Neural crest cell (in vitro differentiated cells): ENCODE results near the gene SLC52A3. TPM values are rescaled to one million over a fixed set of nuclear protein-coding genes. Genes with fewer than 3 reads are reported as not detected.
A peak's percentile ranks its signal among the peaks of the same experiment; 100 is the strongest.

Experiments
- DNase-seq: peaks from one replicate; pipeline ENCODE4 v3.0.0; 2021; ENCODE audit warnings: low read depth, mixed read lengths, low spot score
- H3K27ac Mint-ChIP-seq: one replicate; pipeline ENCODE4 v1.8.0; 2021; ENCODE audit warnings: mild to moderate bottlenecking, mixed read lengths; ENCODE audit not compliant: unreplicated experiment
- H3K27me3 Mint-ChIP-seq: 2 replicates; pipeline ENCODE4 v1.8.0; 2021; ENCODE audit warnings: low read depth, mild to moderate bottlenecking, mixed read lengths
- H3K36me3 Mint-ChIP-seq: 2 replicates; pipeline ENCODE4 v1.8.0; 2021; ENCODE audit warnings: low read depth, mild to moderate bottlenecking, mixed read lengths
- H3K4me1 Mint-ChIP-seq: 2 replicates; pipeline ENCODE4 v1.8.0; 2021; ENCODE audit warnings: mixed read lengths
- H3K4me3 Mint-ChIP-seq: one replicate; pipeline ENCODE4 v1.8.0; 2021; ENCODE audit warnings: mild to moderate bottlenecking, mixed read lengths
- H3K9me3 Mint-ChIP-seq: 2 replicates; pipeline ENCODE4 v1.8.0; 2021; ENCODE audit warnings: mixed read lengths
- total RNA-seq: library from RNA; stranded (reverse); gene quantifications from 2 replicates; pipeline ENCODE4 v1.2.1, GENCODE V29; 2021
- TF ChIP-seq, protein P1 (sequence below): fragments of 200-600 bp; sonication (generic); conservative IDR thresholded peaks from 2 replicates; pipeline ENCODE4 v1.5.0; 2021; ENCODE audit warnings: antibody characterized with exemption, mild to moderate bottlenecking

SLC52A3 gene
- total RNA-seq, 1 donor from 2014 or later: not detected

DNA sequence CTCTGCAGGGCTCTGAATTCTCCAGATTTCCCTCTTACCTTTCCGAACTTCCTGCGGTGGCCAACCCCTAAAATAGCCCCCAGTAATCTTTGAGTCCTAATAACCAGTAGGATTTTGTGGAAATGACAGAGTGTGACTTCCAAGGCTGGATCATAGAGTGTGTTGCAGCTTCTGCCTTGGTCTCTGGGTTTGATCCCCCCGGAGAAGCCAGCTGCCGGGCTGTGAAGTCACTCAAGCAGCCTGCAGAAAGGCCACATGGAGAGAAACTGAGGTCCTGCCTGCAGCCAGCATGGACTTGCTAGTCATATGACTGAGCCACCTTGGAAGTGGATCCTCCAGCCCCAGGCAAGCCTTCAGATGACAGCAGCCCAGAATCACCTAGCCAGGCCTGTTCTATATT is 46.4 kb downstream of the SLC52A3 start:
- H3K36me3 Mint-ChIP-seq: no peaks in the 10 kb centered on the region
- H3K4me3 Mint-ChIP-seq: no peak overlapping the region
- H3K4me1 Mint-ChIP-seq: peaks cover 7% of the 10 kb centered on the region
- no peak for DNase-seq
- peaks cover 72% of the 10 kb centered on the region for H3K27me3 Mint-ChIP-seq
- no peaks in the 10 kb centered on the region for H3K9me3 Mint-ChIP-seq
- TF ChIP-seq, protein P1, sequence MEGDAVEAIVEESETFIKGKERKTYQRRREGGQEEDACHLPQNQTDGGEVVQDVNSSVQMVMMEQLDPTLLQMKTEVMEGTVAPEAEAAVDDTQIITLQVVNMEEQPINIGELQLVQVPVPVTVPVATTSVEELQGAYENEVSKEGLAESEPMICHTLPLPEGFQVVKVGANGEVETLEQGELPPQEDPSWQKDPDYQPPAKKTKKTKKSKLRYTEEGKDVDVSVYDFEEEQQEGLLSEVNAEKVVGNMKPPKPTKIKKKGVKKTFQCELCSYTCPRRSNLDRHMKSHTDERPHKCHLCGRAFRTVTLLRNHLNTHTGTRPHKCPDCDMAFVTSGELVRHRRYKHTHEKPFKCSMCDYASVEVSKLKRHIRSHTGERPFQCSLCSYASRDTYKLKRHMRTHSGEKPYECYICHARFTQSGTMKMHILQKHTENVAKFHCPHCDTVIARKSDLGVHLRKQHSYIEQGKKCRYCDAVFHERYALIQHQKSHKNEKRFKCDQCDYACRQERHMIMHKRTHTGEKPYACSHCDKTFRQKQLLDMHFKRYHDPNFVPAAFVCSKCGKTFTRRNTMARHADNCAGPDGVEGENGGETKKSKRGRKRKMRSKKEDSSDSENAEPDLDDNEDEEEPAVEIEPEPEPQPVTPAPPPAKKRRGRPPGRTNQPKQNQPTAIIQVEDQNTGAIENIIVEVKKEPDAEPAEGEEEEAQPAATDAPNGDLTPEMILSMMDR: no peak
- no peak overlapping the region for H3K27ac Mint-ChIP-seq

DNA sequence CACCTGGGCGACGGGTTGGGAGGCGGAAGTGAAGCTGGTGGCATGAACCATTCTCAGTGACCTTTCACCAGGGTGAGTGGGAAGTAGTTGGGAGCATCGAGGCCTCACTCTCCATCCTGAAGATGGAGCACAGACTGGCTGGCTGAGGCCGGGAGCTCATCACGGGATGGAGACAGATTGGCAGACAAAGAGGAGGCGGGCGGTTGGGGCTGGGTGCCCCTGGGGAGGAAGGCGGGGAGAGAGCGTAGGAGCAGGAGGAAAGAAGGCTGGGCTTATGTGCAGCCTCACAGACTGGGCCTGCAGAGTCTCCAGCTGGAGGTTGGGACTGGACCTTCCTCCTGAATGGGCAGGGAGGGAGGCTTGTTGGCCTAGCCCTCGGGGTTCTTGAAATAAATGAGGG is 48.5 kb downstream of the SLC52A3 start:
- H3K27ac Mint-ChIP-seq: peak overlapping the region; percentile 81
- TF ChIP-seq, protein P1: no peak
- H3K4me3 Mint-ChIP-seq: no peak overlapping the region
- H3K4me1 Mint-ChIP-seq: peaks cover 7% of the 10 kb centered on the region
- H3K9me3 Mint-ChIP-seq: no peaks in the 10 kb centered on the region
- DNase-seq: no peak
- H3K27me3 Mint-ChIP-seq: peaks cover 55% of the 10 kb centered on the region
- no peaks in the 10 kb centered on the region for H3K36me3 Mint-ChIP-seq

DNA sequence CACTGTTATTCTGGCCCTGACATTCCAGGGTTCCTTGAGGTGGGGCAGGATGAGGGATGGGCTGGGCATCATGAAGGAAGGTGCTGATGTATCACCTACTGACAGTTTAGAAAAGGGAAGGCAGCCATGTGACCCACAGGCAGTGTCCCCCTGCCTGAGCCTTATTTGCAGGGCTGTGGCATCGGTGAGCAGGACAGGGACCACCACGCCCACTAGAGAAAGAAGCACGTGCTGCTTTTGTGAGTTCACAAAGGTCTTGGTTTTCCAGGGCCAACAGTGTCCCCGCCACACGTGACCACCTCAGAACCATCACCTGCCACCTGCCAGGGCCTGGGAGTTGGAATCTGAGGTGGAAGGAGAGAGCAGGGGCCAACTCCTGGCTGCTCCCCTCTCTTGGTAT is 49.2 kb downstream of the SLC52A3 start:
- H3K27me3 Mint-ChIP-seq: peaks cover 53% of the 10 kb centered on the region
- DNase-seq: no peak
- peaks cover 7% of the 10 kb centered on the region for H3K4me1 Mint-ChIP-seq
- no peak overlapping the region for H3K4me3 Mint-ChIP-seq
- no peaks in the 10 kb centered on the region for H3K36me3 Mint-ChIP-seq
- H3K27ac Mint-ChIP-seq: no peak overlapping the region
- TF ChIP-seq, protein P1: no peak
- H3K9me3 Mint-ChIP-seq: no peaks in the 10 kb centered on the region

DNA sequence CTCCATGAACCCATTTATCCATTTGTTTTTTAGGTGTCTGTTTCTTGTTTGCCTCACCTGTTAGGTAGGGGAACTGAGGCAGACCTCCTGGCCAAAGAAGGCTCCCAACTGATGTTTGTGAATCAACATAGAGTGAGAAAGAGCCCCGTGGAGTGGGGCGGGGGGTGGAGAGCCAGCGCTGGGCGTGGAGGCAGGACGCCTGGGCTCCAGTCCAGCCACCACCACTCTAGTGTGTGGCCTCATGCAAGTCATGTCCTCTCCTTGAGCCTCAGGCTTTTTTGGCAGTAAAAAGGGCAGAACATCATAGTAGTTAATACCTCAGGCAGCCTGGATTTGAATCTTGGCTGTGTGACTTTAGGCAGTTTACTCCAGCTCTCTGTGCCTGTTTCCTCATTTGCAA is 50.5 kb downstream of the SLC52A3 start:
- Mint-ChIP-seq H3K27me3 (peaks cover 42% of the 10 kb centered on the region), H3K27ac (no peak overlapping the region), H3K9me3 (peaks cover 3% of the 10 kb centered on the region), H3K4me3 (no peak overlapping the region), H3K36me3 (no peaks in the 10 kb centered on the region), H3K4me1 (peaks cover 7% of the 10 kb centered on the region)
- no peak for DNase-seq
- TF ChIP-seq, protein P1: no peak

DNA sequence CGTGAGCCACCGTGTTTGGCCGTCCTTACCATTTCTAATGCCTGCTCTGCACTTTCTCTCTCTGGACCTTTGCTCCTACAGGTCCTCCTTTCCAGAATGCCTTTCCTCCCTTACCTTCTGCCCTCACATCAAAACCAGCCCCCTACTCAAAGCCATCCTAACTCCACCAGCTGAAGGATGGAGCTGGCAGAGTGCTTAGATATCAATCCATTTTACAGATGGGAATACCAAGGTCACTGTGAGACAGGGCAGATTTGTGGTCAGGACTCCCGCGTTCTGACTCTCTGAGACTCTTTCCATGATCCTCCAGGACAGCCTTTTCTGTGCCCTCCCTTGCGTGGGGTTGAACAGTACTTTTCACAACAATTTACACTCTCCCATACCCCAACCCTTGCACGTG is 51.0 kb downstream of the SLC52A3 start:
- Mint-ChIP-seq H3K27me3 (peaks cover 36% of the 10 kb centered on the region), H3K36me3 (no peaks in the 10 kb centered on the region), H3K9me3 (peaks cover 3% of the 10 kb centered on the region), H3K4me3 (no peak overlapping the region), H3K4me1 (peaks cover 7% of the 10 kb centered on the region), H3K27ac (no peak overlapping the region)
- TF ChIP-seq, protein P1: no peak
- DNase-seq: no peak

DNA sequence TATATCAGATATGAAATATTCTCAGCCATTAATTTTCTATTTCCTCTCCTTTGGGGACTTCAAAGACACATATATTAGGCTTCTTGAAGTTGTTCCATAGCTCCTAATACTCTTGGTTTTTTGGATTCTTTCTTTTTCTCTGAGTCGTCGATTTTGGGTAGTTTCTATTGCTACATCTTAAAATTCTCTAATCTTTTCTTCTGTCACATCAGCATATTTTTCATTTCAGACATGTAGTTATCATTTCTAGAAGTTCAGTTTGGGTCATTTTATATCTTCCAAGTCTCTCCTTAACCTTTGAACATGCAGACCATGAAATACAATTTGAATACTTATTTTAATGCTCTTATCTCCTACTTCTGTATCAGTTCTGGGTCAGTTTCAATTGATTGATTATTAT is 53.8 kb downstream of the SLC52A3 start:
- Mint-ChIP-seq H3K27me3 (peaks cover 38% of the 10 kb centered on the region), H3K4me3 (no peak overlapping the region), H3K27ac (no peak overlapping the region), H3K36me3 (no peaks in the 10 kb centered on the region), H3K9me3 (peaks cover 3% of the 10 kb centered on the region), H3K4me1 (peaks cover 5% of the 10 kb centered on the region)
- no peak for DNase-seq
- TF ChIP-seq, protein P1: no peak
